ENCODE results near the gene MAN2A1. TPM values are rescaled to one million over a fixed set of nuclear protein-coding genes. Genes with fewer than 3 reads are reported as not detected.
A peak's percentile ranks its signal among the peaks of the same experiment; 100 is the strongest.

MAN2A1 gene
- total RNA-seq, 1 donor from 2014 or later, result 38.8 TPM

DNA sequence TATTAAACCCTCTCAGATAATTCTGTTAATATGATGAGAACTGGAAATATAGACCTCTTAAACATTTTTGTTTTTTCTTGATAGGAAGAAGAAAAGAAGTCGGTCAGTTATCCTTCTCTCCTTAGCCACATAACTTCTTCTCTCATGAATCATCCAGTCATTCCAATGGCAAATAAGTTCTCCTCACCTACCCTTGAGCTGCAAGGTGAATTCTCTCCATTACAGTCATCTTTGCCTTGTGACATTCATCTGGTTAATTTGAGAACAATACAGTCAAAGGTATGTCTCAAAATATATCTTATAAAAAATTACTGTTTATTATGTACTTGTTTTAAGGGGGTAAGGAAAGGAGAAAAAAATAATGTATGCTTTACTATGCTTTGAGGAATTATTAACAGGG lies 165.3 kb downstream of the MAN2A1 start:
- intact Hi-C loops (cut with micrococcal nuclease), result loop anchor here (2.0 to 10.0 kb wide), 4 partner anchors 14 to 450 kb away; partner anchors contain the start of gene PJA2
- H3K4me3 Mint-ChIP-seq, result no peak overlapping the region
- H3K4me1 Mint-ChIP-seq (ENCODE audit: low read depth), result peaks cover 55% of the 10 kb centered on the region
- no peak for DNase-seq (ENCODE audit: low spot score)
- peaks cover 57% of the 10 kb centered on the region for H3K36me3 Mint-ChIP-seq (ENCODE audit: low read depth)
- H3K27me3 Mint-ChIP-seq (ENCODE audit: insufficient read depth), result no peaks in the 10 kb centered on the region
- H3K27ac Mint-ChIP-seq, result no peak overlapping the region
- H3K9me3 Mint-ChIP-seq, result no peaks in the 10 kb centered on the region

GRCh38 chr5:109857405-109858031 lies 167.8 kb downstream of the MAN2A1 start:
- DNase-seq (ENCODE audit: low spot score), result peak; percentile 17
- peaks cover 58% of the 10 kb centered on the region for H3K36me3 Mint-ChIP-seq (ENCODE audit: low read depth)
- H3K27me3 Mint-ChIP-seq (ENCODE audit: insufficient read depth), result no peaks in the 10 kb centered on the region
- H3K9me3 Mint-ChIP-seq, result no peaks in the 10 kb centered on the region
- peak overlapping the region; percentile 88 for H3K27ac Mint-ChIP-seq
- H3K4me1 Mint-ChIP-seq (ENCODE audit: low read depth), result peaks cover 56% of the 10 kb centered on the region
- intact Hi-C loops (cut with micrococcal nuclease), result loop anchor here (2.0 to 10.0 kb wide), 4 partner anchors 63 to 453 kb away; partner anchors contain the start of gene PJA2
- peak overlapping the region; percentile 68 for H3K4me3 Mint-ChIP-seq

GRCh38 chr5:109859537-109859936 lies 169.8 kb downstream of the MAN2A1 start:
- no peaks in the 10 kb centered on the region for H3K27me3 Mint-ChIP-seq (ENCODE audit: insufficient read depth)

GRCh38 chr5:109862301-109862700 lies 172.6 kb downstream of the MAN2A1 start:
- Mint-ChIP-seq H3K27me3 (ENCODE audit: insufficient read depth) (no peaks in the 10 kb centered on the region), H3K9me3 (no peaks in the 10 kb centered on the region), H3K27ac (no peak overlapping the region), H3K36me3 (ENCODE audit: low read depth) (peaks cover 65% of the 10 kb centered on the region), H3K4me3 (no peak overlapping the region), H3K4me1 (ENCODE audit: low read depth) (peaks cover 62% of the 10 kb centered on the region)
- intact Hi-C loops (cut with micrococcal nuclease), result loop anchor here (2.0 to 5.0 kb wide), 3 partner anchors 75 to 174 kb away; partner anchors contain the start of gene MAN2A1
- no peak for DNase-seq (ENCODE audit: low spot score)

More at GRCh38 chr5:109859537-109859936, 169.8 kb downstream of the MAN2A1 start:
- Mint-ChIP-seq H3K4me3 (no peak overlapping the region), H3K4me1 (ENCODE audit: low read depth) (peaks cover 63% of the 10 kb centered on the region), H3K27ac (no peak overlapping the region), H3K36me3 (ENCODE audit: low read depth) (peaks cover 63% of the 10 kb centered on the region), H3K9me3 (no peaks in the 10 kb centered on the region)
- intact Hi-C loops (cut with micrococcal nuclease), result loop anchor here (2.0 to 10.0 kb wide), 4 partner anchors 61 to 455 kb away; partner anchors contain the start of gene PJA2
- DNase-seq (ENCODE audit: low spot score), result no peak

DNA sequence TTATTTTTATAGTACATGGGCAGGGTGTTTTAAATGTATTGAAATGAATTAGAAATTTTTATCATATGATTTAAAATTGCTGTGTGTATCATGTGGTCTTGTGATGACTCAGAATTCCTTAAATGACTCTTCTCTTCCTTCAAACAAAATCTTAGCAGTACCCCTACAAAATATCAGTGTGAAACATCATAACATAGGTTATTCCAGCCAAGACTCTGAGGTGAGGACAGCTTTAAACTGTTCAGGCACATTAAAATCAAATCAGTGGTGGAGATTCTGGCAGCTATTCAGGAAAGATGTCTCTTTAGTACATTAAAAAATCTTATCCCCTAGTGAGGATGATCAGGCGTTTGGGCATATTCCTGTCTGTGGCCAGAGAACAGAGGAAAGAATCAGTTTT lies 174.0 kb downstream of the MAN2A1 start:
- peaks cover 50% of the 10 kb centered on the region for H3K4me1 Mint-ChIP-seq (ENCODE audit: low read depth)
- peaks cover 63% of the 10 kb centered on the region for H3K36me3 Mint-ChIP-seq (ENCODE audit: low read depth)
- no peaks in the 10 kb centered on the region for H3K9me3 Mint-ChIP-seq

DNA sequence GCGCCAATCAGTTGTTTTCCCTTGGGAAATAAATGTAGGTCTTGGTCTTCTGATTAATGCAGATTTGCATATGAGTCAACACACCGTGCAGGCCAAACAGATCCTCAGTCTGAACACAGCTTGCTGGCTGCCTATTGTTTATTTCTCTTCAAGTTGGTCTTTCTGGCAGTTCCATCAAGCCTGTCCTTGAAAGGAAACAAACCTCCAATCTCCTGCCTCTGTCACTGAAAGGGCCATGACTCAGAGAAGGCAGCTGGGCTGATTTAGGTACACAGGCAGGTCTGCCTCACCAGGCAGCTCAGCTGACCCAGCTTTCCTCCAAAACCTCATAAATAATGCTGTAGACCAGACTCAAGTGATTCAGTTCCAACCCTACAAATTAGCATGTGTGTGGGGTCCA lies 175.9 kb downstream of the MAN2A1 start:
- H3K27me3 Mint-ChIP-seq (ENCODE audit: insufficient read depth), result no peaks in the 10 kb centered on the region
- peak overlapping the region; percentile 32 for H3K27ac Mint-ChIP-seq
- no peak for DNase-seq (ENCODE audit: low spot score)
- peaks cover 51% of the 10 kb centered on the region for H3K4me1 Mint-ChIP-seq (ENCODE audit: low read depth)
- no peaks in the 10 kb centered on the region for H3K9me3 Mint-ChIP-seq
- intact Hi-C loops (cut with micrococcal nuclease), result no loop called here
- H3K36me3 Mint-ChIP-seq (ENCODE audit: low read depth), result peaks cover 63% of the 10 kb centered on the region
- no peak overlapping the region for H3K4me3 Mint-ChIP-seq

More for the DNA sequence above, 174.0 kb downstream of the MAN2A1 start:
- DNase-seq (ENCODE audit: low spot score), result no peak
- Mint-ChIP-seq H3K27me3 (ENCODE audit: insufficient read depth) (no peaks in the 10 kb centered on the region), H3K27ac (peak overlapping the region; percentile 38), H3K4me3 (no peak overlapping the region)
- intact Hi-C loops (cut with micrococcal nuclease), result loop anchor here (1.0 to 5.0 kb wide), 4 partner anchors 76 to 225 kb away; partner anchors contain the start of gene MAN2A1

GRCh38 chr5:109866051-109866450 lies 176.3 kb downstream of the MAN2A1 start:
- Mint-ChIP-seq H3K27me3 (ENCODE audit: insufficient read depth) (no peaks in the 10 kb centered on the region), H3K27ac (no peak overlapping the region), H3K36me3 (ENCODE audit: low read depth) (peaks cover 61% of the 10 kb centered on the region), H3K4me3 (no peak overlapping the region), H3K9me3 (no peaks in the 10 kb centered on the region), H3K4me1 (ENCODE audit: low read depth) (peaks cover 51% of the 10 kb centered on the region)
- no peak for DNase-seq (ENCODE audit: low spot score)
- intact Hi-C loops (cut with micrococcal nuclease), result no loop called here

- Mint-ChIP-seq H3K27ac (no peak overlapping the region), H3K4me1 (ENCODE audit: low read depth) (peaks cover 36% of the 10 kb centered on the region), H3K27me3 (ENCODE audit: insufficient read depth) (no peaks in the 10 kb centered on the region), H3K4me3 (no peak overlapping the region), H3K36me3 (ENCODE audit: low read depth) (peaks cover 57% of the 10 kb centered on the region), H3K9me3 (no peaks in the 10 kb centered on the region)
- no peak for DNase-seq (ENCODE audit: low spot score)
- intact Hi-C loops (cut with micrococcal nuclease), result loop anchor here (2.0 kb wide), 1 partner anchor 14 kb away; no protein-coding TSS in a partner anchor
Measured at GRCh38 chr5:109868737-109869136, 179.0 kb downstream of the MAN2A1 start.

GRCh38 chr5:109873687-109874086 lies 184.0 kb downstream of the MAN2A1 start:
- Mint-ChIP-seq H3K4me3 (no peak overlapping the region), H3K4me1 (ENCODE audit: low read depth) (peaks cover 44% of the 10 kb centered on the region), H3K27ac (no peak overlapping the region), H3K27me3 (ENCODE audit: insufficient read depth) (peaks cover 2% of the 10 kb centered on the region), H3K9me3 (peaks cover 4% of the 10 kb centered on the region), H3K36me3 (ENCODE audit: low read depth) (peaks cover 33% of the 10 kb centered on the region)
- no peak for DNase-seq (ENCODE audit: low spot score)
- intact Hi-C loops (cut with micrococcal nuclease), result loop anchor here (5.0 kb wide), 1 partner anchor 49 kb away; no protein-coding TSS in a partner anchor

DNA sequence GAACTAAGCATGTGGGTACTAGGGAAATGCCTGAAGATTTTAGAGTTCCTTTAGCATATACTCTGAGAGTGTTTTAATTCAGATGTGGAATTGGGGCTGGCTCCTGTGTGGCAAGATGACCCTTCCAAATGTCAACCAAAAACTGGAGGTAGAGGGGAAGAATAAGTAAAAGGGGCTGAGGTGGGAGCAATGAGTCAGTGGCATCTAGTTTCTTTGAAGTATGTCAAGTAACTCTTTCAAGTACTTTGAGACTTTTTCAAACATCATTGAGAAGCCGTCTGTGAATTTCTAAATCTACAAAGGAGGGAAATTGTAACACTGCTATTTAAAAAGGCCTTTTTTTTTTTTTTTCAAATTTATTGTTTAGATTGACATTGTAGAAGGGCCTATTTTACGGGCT lies 184.4 kb downstream of the MAN2A1 start:
- intact Hi-C loops (cut with micrococcal nuclease), result loop anchor here (5.0 kb wide), 1 partner anchor 48 kb away; no protein-coding TSS in a partner anchor
- H3K27me3 Mint-ChIP-seq (ENCODE audit: insufficient read depth), result peaks cover 2% of the 10 kb centered on the region
- peaks cover 40% of the 10 kb centered on the region for H3K4me1 Mint-ChIP-seq (ENCODE audit: low read depth)
- no peak overlapping the region for H3K27ac Mint-ChIP-seq
- DNase-seq (ENCODE audit: low spot score), result no peak
- H3K36me3 Mint-ChIP-seq (ENCODE audit: low read depth), result peaks cover 28% of the 10 kb centered on the region
- H3K4me3 Mint-ChIP-seq, result no peak overlapping the region
- peaks cover 4% of the 10 kb centered on the region for H3K9me3 Mint-ChIP-seq

DNA sequence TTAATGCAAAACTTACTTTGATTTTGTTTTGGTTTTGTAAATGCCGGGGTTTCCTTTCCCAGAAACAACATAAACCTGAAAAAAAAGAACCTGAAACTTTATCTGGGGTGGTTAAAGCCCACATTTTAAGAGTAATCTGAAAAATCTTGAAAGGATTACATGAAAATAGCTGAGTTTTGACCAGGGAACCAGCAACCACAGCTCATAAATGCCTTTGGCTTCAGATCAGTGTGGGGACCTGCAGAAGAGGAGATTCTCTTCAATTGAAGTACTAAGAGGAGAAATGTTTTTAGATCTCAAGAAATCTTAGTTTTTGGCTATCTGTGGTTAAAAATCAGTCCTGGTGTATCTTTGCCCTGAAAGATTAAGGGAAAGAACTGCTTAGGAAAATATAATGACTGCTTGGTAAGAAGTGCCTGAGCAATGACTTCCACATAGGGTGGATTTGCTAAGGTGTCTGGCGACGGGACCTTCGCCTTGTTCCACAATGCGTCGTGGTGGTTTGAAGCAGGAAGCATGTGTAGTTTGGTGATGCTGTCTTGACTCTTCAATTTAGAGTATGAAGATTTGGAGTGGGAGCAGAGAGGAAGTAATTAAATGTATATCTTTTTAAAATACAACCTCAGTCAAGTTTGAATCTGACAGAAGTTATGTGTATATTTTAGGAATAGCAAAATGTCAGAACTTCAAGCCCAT lies 186.5 kb downstream of the MAN2A1 start:
- H3K27ac Mint-ChIP-seq, result no peak overlapping the region
- H3K4me1 Mint-ChIP-seq (ENCODE audit: low read depth), result peaks cover 35% of the 10 kb centered on the region
- peaks cover 16% of the 10 kb centered on the region for H3K36me3 Mint-ChIP-seq (ENCODE audit: low read depth)
- peaks cover 2% of the 10 kb centered on the region for H3K27me3 Mint-ChIP-seq (ENCODE audit: insufficient read depth)
- DNase-seq (ENCODE audit: low spot score), result no peak
- H3K9me3 Mint-ChIP-seq, result peaks cover 4% of the 10 kb centered on the region
- intact Hi-C loops (cut with micrococcal nuclease), result no loop called here
- no peak overlapping the region for H3K4me3 Mint-ChIP-seq

DNA sequence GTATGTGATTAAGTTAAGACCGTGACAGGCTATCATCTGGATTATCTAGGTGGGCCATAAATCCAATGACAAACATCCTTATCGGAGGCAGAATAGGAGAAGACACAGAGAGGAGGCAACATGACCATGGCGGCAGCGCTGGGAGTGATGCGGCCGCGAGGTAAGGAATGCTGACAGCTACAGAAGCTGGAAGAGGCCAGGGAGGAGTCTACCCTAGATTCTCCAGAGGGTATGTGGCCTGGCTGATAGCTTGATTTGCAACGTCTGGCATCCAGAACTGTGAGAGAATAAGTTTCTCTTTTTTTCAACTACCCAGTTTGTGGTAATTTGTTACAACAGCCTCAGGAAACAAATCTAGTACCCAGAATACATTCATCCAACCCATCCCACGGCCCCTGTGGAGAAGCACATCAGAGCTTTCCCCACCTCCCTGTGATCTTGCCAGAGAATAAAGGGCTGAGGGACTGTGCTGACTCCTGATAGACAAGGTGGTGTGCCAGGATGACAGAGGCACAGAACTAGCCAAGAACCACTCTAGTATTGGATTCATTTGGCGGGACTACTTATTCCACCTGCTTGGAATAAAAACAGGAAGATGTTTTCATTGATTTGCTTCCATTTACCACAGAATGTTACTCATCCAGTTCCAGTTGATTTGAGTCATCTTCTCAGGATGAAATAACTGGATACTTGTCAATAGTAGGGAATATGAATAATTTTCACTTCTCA lies 187.4 kb downstream of the MAN2A1 start:
- intact Hi-C loops (cut with micrococcal nuclease), result no loop called here
- Mint-ChIP-seq H3K4me1 (ENCODE audit: low read depth) (peaks cover 33% of the 10 kb centered on the region), H3K9me3 (peaks cover 4% of the 10 kb centered on the region)

More for the DNA sequence above, 187.4 kb downstream of the MAN2A1 start:
- Mint-ChIP-seq H3K4me3 (no peak overlapping the region), H3K27ac (no peak overlapping the region), H3K27me3 (ENCODE audit: insufficient read depth) (peaks cover 2% of the 10 kb centered on the region), H3K36me3 (ENCODE audit: low read depth) (peaks cover 11% of the 10 kb centered on the region)
- no peak for DNase-seq (ENCODE audit: low spot score)
